ENCODE measurements around the gene TAF13. TPM values are rescaled to one million over a fixed set of nuclear protein-coding genes. Genes with fewer than 3 reads are reported as not detected.

Gene TAF13
- total RNA-seq, 1 donor: 84.7 TPM

DNA sequence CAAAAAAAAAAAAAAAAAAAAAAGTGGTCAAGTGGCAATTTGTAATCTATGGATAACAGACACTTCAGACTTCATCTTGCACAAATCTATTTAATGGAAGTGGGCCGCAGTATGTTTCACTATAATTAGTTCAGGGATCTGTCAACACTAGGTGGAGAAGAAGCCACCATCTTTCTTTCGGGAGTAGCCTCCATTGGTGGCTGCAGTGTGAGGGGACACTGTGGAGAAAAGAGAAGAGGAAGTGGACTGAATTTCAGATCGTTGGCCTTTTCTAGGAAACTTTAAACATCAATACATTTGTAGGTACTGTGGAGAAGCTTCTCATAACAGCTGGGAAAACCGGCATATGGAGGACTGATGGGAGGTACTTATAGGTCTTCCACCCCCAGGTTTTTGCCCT, 30.1 kb upstream of the TAF13 start:
- TF ChIP-seq, protein P1, sequence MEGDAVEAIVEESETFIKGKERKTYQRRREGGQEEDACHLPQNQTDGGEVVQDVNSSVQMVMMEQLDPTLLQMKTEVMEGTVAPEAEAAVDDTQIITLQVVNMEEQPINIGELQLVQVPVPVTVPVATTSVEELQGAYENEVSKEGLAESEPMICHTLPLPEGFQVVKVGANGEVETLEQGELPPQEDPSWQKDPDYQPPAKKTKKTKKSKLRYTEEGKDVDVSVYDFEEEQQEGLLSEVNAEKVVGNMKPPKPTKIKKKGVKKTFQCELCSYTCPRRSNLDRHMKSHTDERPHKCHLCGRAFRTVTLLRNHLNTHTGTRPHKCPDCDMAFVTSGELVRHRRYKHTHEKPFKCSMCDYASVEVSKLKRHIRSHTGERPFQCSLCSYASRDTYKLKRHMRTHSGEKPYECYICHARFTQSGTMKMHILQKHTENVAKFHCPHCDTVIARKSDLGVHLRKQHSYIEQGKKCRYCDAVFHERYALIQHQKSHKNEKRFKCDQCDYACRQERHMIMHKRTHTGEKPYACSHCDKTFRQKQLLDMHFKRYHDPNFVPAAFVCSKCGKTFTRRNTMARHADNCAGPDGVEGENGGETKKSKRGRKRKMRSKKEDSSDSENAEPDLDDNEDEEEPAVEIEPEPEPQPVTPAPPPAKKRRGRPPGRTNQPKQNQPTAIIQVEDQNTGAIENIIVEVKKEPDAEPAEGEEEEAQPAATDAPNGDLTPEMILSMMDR (IDR thresholded peaks at IDR 0.05; ENCODE audit: extremely low read depth, low read depth, low read length): no peak
- Histone ChIP-seq H3K36me3 (ENCODE audit: insufficient read depth, low read length) (no peaks in the 10 kb centered on the region), H3K9me3 (ENCODE audit: low read depth, low read length) (no peaks in the 10 kb centered on the region), H3K4me2 (ENCODE audit: insufficient read depth, low read length) (no peak overlapping the region), H3K27ac (ENCODE audit: low read depth, low read length) (no peak overlapping the region), H2AFZ (ENCODE audit: low read length) (no peak overlapping the region), H3K4me3 (ENCODE audit: insufficient read depth, low read length) (no peak overlapping the region), H3K27me3 (ENCODE audit: insufficient read depth, low read length) (peaks cover 3% of the 10 kb centered on the region), H3K79me2 (ENCODE audit: insufficient read depth, low read length) (peaks cover 8% of the 10 kb centered on the region), H3K4me1 (ENCODE audit: insufficient read depth, low read length) (peaks cover 2% of the 10 kb centered on the region), H4K20me1 (ENCODE audit: insufficient read depth, low read length) (no peaks in the 10 kb centered on the region)
- DNase-seq (ENCODE audit: insufficient read length, low spot score, missing footprints): no peak

DNA sequence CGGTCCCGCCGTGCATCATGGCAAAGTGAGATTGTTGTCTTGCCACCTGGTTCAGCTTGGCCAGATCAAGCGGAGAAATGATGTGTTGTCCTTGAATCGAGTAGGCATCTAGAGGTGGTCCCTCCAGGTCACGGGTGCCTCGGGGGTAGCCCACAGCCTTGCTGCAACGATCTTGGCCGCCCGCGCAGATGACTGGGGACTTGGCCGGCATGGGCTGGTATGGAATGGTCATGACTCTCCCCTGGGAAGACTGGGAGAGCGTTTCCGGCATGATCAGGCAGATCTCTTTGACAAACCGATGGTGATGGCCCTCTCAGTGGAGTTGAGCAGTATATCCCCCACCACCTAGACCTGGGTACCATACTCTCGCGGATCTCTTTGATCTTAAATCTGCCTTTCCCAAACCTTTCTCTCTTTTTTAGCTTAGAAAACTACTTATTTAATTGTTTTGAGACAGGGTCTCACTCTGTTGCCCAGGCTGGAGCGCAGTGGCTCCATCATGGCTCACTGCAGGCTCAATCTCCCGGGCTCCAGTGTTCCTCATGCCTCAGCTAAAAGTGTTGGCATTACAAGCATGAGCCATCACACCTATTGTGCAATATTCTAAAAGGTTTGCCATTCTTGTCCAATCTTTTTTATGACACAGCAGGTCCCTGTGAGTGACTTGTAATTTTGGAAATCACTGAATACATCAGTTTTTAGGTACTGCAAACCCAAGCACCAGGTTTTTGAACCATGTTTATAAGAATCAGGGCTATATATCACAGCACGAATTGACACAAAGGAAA, 28.8 kb upstream of the TAF13 start:
- DNase-seq (ENCODE audit: insufficient read length, low spot score, missing footprints): no peak

DNA sequence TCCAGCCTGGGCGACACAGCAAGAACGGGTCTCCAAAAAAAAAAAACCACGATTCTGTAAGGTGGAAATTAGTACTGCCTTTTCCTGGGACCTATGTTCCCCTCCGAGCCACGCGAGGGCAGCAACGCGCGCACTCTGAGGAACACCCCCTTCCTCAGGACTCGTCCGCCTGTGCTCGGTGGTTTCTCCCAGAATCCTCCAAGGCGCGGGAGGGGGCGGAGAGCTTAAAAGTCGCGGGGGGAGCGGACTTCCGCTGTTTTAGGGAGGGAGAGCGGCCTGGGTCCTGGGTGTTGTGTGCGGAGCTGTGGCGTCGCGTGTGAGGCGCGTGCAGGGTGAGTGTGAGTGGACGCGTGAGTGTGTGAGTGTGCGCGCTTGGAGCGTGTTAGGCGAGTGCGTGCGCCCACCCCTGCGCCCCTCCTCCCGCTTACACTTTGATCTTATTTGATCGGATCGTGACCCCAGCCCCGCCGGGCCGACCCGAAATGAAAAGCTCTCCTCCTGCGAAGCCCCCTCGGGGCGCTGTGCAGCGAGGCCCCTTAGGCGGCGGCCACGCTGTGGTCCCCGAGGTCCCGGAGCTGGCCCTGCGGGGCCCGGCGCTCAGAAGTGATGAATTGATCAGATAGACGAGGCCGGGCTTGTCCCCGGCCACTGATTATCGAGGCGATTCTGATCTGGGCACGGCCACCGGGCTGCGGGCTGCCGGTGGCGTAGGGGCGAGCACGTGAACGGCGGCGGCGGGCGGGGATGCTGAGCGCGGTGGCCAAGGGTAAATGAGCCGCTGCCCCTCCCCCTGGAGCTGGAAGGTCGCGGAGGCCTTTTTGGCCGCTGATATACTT, 24.4 kb upstream of the TAF13 start:
- peaks cover 26% of the 10 kb centered on the region for H3K79me2 ChIP-seq (ENCODE audit: insufficient read depth, low read length)

More for the DNA sequence above, 28.8 kb upstream of the TAF13 start:
- H3K36me3 ChIP-seq (ENCODE audit: insufficient read depth, low read length): no peaks in the 10 kb centered on the region
- peaks cover 2% of the 10 kb centered on the region for H3K27me3 ChIP-seq (ENCODE audit: insufficient read depth, low read length)
- no peak overlapping the region for H3K27ac ChIP-seq (ENCODE audit: low read depth, low read length)
- H3K4me2 ChIP-seq (ENCODE audit: insufficient read depth, low read length): no peak overlapping the region
- H3K9me3 ChIP-seq (ENCODE audit: low read depth, low read length): no peaks in the 10 kb centered on the region
- no peak overlapping the region for H2AFZ ChIP-seq (ENCODE audit: low read length)
- peaks cover 17% of the 10 kb centered on the region for H3K79me2 ChIP-seq (ENCODE audit: insufficient read depth, low read length)
- no peaks in the 10 kb centered on the region for H4K20me1 ChIP-seq (ENCODE audit: insufficient read depth, low read length)
- TF ChIP-seq, protein P1 (IDR thresholded peaks at IDR 0.05; ENCODE audit: extremely low read depth, low read depth, low read length): no peak
- peaks cover 2% of the 10 kb centered on the region for H3K4me1 ChIP-seq (ENCODE audit: insufficient read depth, low read length)
- H3K4me3 ChIP-seq (ENCODE audit: insufficient read depth, low read length): no peak overlapping the region

More for the DNA sequence above, 24.4 kb upstream of the TAF13 start:
- Histone ChIP-seq H3K4me3 (ENCODE audit: insufficient read depth, low read length) (peak overlapping the region; percentile 99), H3K27ac (ENCODE audit: low read depth, low read length) (peak overlapping the region; percentile 89), H3K36me3 (ENCODE audit: insufficient read depth, low read length) (no peaks in the 10 kb centered on the region), H2AFZ (ENCODE audit: low read length) (peak overlapping the region; percentile 97), H3K27me3 (ENCODE audit: insufficient read depth, low read length) (no peaks in the 10 kb centered on the region), H3K4me2 (ENCODE audit: insufficient read depth, low read length) (peak overlapping the region; percentile 96), H3K9me3 (ENCODE audit: low read depth, low read length) (no peaks in the 10 kb centered on the region), H4K20me1 (ENCODE audit: insufficient read depth, low read length) (no peaks in the 10 kb centered on the region), H3K4me1 (ENCODE audit: insufficient read depth, low read length) (peaks cover 2% of the 10 kb centered on the region)
- peak; percentile 98 for DNase-seq (ENCODE audit: insufficient read length, low spot score, missing footprints)
- TF ChIP-seq, protein P1 (IDR thresholded peaks at IDR 0.05; ENCODE audit: extremely low read depth, low read depth, low read length): peak; percentile 88

All from osteoblast (primary cell).